Gastroesophageal sphincter (tissue), 3 donors: ENCODE data around the gene NCK2.

Experiments used
- CTCF ChIP-seq, 4 experiments: fragments of 200-600 bp in 2 of 4; fragments of 450-650 bp in 2 of 4; sonication (generic) in 1 of 4; IDR thresholded peaks; one replicate each; pipeline ENCODE4 v1.5.1; 2017 to 2019; ENCODE audit warnings: antibody characterized with exemption in 4 of 4, mild to moderate bottlenecking in 2 of 4, moderate library complexity in 2 of 4
- EP300 ChIP-seq: sonication (generic); formaldehyde crosslinking; IDR thresholded peaks from one replicate; pipeline ENCODE4 v1.6.1; 2017; ENCODE audit warnings: antibody characterized with exemption, mild to moderate bottlenecking
- POLR2A ChIP-seq, 2 donors: fragments of 450-650 bp; IDR thresholded peaks; one replicate each; pipeline ENCODE4 v1.6.1; 2017; ENCODE audit warnings: antibody characterized with exemption in 2 of 2, mild to moderate bottlenecking in 2 of 2, moderate library complexity in 1 of 2
- POLR2AphosphoS5 ChIP-seq: sonication (generic); formaldehyde crosslinking; IDR thresholded peaks from one replicate; pipeline ENCODE4 v1.6.1; 2017; ENCODE audit warnings: antibody characterized with exemption

GRCh38 chr2:105787376-105788318 is 42.9 kb downstream of the NCK2 start:
- TF ChIP-seq CTCF (IDR thresholded peaks at IDR 0.05) (no peak), POLR2A (IDR thresholded peaks at IDR 0.05) (no peak), POLR2AphosphoS5 (no peak), EP300 (no peak)
